Stomach (tissue), 9 donors: ENCODE results near the gene DDB1. TPM values are rescaled to one million over a fixed set of nuclear protein-coding genes. Genes with fewer than 3 reads are reported as not detected.

Experiments used
- DNase-seq, 2 donors: peaks; one replicate each; pipeline versions ENCODE4 v3.0.0 to v3.0.0-alpha.2; 2013 to 2019
- H3K27ac ChIP-seq, 5 donors: fragments of 200-600 bp in 4 of 5; sonication (generic) in 4 of 5; one replicate each; pipeline ENCODE4 v1.5.1; 2013 to 2019; ENCODE audit warnings: mild to moderate bottlenecking in 1 of 5, moderate library complexity in 1 of 5
- H3K27me3 ChIP-seq, 3 donors: fragments of 200-600 bp; sonication (generic); one replicate each; pipeline ENCODE4 v1.5.1; 2017 to 2019; ENCODE audit warnings: mixed run types in 1 of 3
- H3K36me3 ChIP-seq, 4 donors: fragments of 200-600 bp; sonication (generic); 1 replicate in 3 of 4; 2 replicates in 1 of 4; pipeline ENCODE4 v1.5.1; 2016 to 2019
- H3K4me1 ChIP-seq, 4 donors: fragments of 200-600 bp; sonication (generic); one replicate each; pipeline ENCODE4 v1.5.1; 2016 to 2019
- H3K4me3 ChIP-seq, 4 donors: fragments of 200-600 bp; sonication (generic) in 3 of 4; one replicate each; pipeline ENCODE4 v1.5.1; 2016 to 2019; ENCODE audit warnings: mild to moderate bottlenecking in 1 of 4
- H3K9me3 ChIP-seq, 4 donors: fragments of 200-600 bp; sonication (generic); one replicate each; pipeline ENCODE4 v1.5.1; 2016 to 2019
- CTCF ChIP-seq, 7 experiments: fragments of 450-650 bp in 4 of 7; fragments of 200-600 bp in 3 of 7; sonication (generic) in 3 of 7; IDR thresholded peaks; one replicate each; pipeline ENCODE4 v1.5.1; 2016 to 2019; ENCODE audit warnings: antibody characterized with exemption in 7 of 7, control low read depth in 2 of 7, mild to moderate bottlenecking in 1 of 7
- EP300 ChIP-seq: sonication (generic); formaldehyde crosslinking; IDR thresholded peaks from one replicate; pipeline ENCODE4 v1.6.1; 2017; ENCODE audit warnings: antibody characterized with exemption
- POLR2A ChIP-seq, 4 donors: fragments of 450-650 bp; IDR thresholded peaks; one replicate each; pipeline ENCODE4 v1.6.1; 2016; ENCODE audit warnings: antibody characterized with exemption in 4 of 4, control low read depth in 2 of 4, mild to moderate bottlenecking in 1 of 4, moderate library complexity in 1 of 4
- POLR2AphosphoS5 ChIP-seq, 3 donors: sonication (generic); formaldehyde crosslinking; IDR thresholded peaks; one replicate each; pipeline ENCODE4 v1.6.1; 2016; ENCODE audit warnings: antibody characterized with exemption in 3 of 3
- WGBS, 5 donors: extraction: QIAGEN DNeasy Blood & Tissue Kit in 3 of 5; methylation state at CpG; one replicate each; pipeline versions ENCODE4 v1.1.5 to v1.1.7; 2013 to 2018; 5-methylcytosine and 5-hydroxymethylcytosine counted together
- intact Hi-C: fragments of 100-400 bp; cut with DNase I; formaldehyde crosslinking; loops from one replicate; pipeline ENCODE4 v1.15.1; 2023; ENCODE audit warnings: low total_unique reads
- polyA plus RNA-seq, 3 donors: library from polyadenylated mRNA; stranded (reverse); fragments of 200-250 nt; gene quantifications; one replicate each; pipeline ENCODE4 v1.2.3, GENCODE V29; 2013
- total RNA-seq, 5 donors: library from RNA; depleted of rRNA; stranded (reverse); fragments of >200 nt; gene quantifications; one replicate each; pipeline versions ENCODE4 v1.1.0 to v1.2.3, GENCODE V29; 2014 to 2016
- donor health status: healthy with polysubstance abuse.
- donor health status: Bipolar disorder and iron deficiency.
- donor health status: healthy.

DDB1 gene
- total and polyA plus RNA-seq, 8 donors = 44.2 to 489 (median 114) TPM

- no peak for DNase-seq
- WGBS, 5 donors = 94 to 98% (median 96%) methylated on average over 6 of the region's 6 CpGs
- Histone ChIP-seq H3K36me3 (no peaks in the 10 kb centered on the region), H3K4me3 (no peak overlapping the region), H3K4me1 (peaks cover 0 to 13% (median 8%) of the 10 kb centered on the region in 4 donors), H3K27me3 (no peaks in the 10 kb centered on the region), H3K9me3 (no peaks in the 10 kb centered on the region), H3K27ac (no peak overlapping the region)
- intact Hi-C loops = no loop called here
- TF ChIP-seq CTCF (IDR thresholded peaks at IDR 0.05) = no peak
- no peak for TF ChIP-seq POLR2AphosphoS5 (IDR thresholded peaks at IDR 0.05)
- no peak for TF ChIP-seq POLR2A (IDR thresholded peaks at IDR 0.05)
- TF ChIP-seq EP300 = no peak
These were observed 68.5 kb downstream of the DDB1 start for GRCh38 chr11:61264371-61264770.

- Histone ChIP-seq H3K4me3 (no peak overlapping the region), H3K4me1 (no peaks in the 10 kb centered on the region), H3K36me3 (no peaks in the 10 kb centered on the region), H3K27me3 (no peaks in the 10 kb centered on the region), H3K27ac (no peak overlapping the region), H3K9me3 (no peaks in the 10 kb centered on the region)
- WGBS, 5 donors = 92 to 97% (median 93%) methylated on average over 6 of the region's 6 CpGs
- no peak for TF ChIP-seq CTCF (IDR thresholded peaks at IDR 0.05)
- TF ChIP-seq POLR2AphosphoS5 (IDR thresholded peaks at IDR 0.05) = no peak
- no peak for DNase-seq
- intact Hi-C loops = no loop called here
These were observed 73.5 kb downstream of the DDB1 start for GRCh38 chr11:61259363-61259762.

GRCh38 chr11:61258546-61258945 is 74.4 kb downstream of the DDB1 start:
- no peak for DNase-seq
- no peak overlapping the region for H3K4me3 ChIP-seq
- H3K9me3 ChIP-seq = no peaks in the 10 kb centered on the region
- no peaks in the 10 kb centered on the region for H3K4me1 ChIP-seq
- H3K27me3 ChIP-seq = no peaks in the 10 kb centered on the region
- no peak overlapping the region for H3K27ac ChIP-seq
- 82 to 87% (median 85%) methylated on average over 9 of the region's 9 CpGs for WGBS, 5 donors
- intact Hi-C loops = no loop called here
- no peaks in the 10 kb centered on the region for H3K36me3 ChIP-seq
- TF ChIP-seq CTCF (IDR thresholded peaks at IDR 0.05) (no peak), EP300 (no peak), POLR2A (IDR thresholded peaks at IDR 0.05) (no peak)

DNA sequence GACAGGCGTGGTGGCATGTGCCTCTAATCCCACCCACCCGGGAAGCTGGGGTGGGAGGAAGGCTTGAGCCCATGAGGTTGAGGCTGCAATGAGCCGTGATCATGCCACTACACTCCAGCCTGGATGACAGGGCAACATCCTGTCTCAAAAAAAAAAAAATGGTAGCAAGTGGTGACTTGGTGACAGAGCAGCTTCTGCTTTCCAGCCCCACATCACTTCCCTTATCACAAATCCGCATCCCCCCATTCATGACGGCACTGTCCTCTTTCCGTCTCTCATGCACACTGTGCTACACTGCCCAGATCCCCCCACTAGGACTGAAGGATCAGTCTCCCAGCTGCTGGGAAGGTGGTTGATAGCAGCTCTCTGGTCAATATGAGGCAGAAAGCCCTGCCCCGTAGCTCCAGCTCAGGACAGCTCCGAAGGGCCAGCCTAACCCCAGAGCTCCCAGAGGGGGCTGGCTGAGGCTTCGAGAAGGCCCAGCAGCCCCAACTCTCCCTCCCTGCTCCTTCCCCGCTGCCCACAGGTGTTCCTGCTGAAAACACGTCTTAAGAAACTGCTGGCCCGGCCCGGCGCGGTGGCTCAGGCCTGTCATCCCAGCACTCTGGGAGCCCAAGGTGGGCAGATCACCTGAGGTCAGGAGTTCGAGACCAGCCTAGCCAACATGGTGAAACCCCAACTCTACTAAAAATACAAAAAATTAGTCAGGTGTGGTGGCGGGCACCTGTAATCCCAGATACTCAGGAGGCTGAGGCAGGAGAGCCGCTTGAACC is 76.0 kb downstream of the DDB1 start:
- intact Hi-C loops = no loop called here
- DNase-seq = no peak
- WGBS, 5 donors = 90 to 92% (median 91%) methylated on average over 18 of the region's 18 CpGs
- no peaks in the 10 kb centered on the region for H3K27me3 ChIP-seq
- H3K4me3 ChIP-seq = no peak overlapping the region
- H3K4me1 ChIP-seq = no peaks in the 10 kb centered on the region
- no peak for TF ChIP-seq POLR2AphosphoS5 (IDR thresholded peaks at IDR 0.05)
- TF ChIP-seq POLR2A (IDR thresholded peaks at IDR 0.05) = no peak
- no peak for TF ChIP-seq CTCF (IDR thresholded peaks at IDR 0.05)
- TF ChIP-seq EP300 = no peak
- no peak overlapping the region for H3K27ac ChIP-seq
- no peaks in the 10 kb centered on the region for H3K36me3 ChIP-seq
- H3K9me3 ChIP-seq = no peaks in the 10 kb centered on the region
